ENCODE data around the gene CAPN9.

DNA sequence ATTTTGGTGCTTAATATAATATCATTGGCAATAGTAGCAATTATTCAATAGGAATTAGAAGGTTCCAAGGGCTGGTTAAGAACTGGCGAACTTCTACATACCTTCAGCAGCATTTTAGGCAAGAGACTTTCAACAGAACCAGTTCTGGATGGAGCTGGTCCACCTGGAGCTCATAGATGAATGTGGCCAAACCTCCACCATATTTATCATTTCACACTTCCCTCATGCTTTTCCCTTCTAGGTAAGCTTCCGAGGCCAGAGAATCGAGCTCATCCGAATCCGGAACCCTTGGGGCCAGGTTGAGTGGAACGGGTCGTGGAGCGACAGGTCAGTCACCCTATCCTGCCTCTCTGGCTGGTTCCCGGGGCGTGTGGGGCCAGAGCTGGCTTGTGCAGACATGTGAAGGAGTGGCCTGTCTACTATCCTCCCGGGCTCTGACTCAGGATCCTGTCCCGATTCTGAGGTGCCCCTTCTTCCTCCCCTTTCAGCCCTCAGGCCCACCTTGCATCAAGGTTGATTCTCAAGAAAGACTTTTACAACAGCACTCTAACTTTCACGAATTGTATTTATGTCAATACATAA is 24.7 kb downstream of the CAPN9 start:
- TF ChIP-seq GATA2 (IDR thresholded peaks at IDR 0.05; ENCODE audit: low read depth, low read length) (no peak), GATA3 (IDR thresholded peaks at IDR 0.05; ENCODE audit: low read depth, low read length) (no peak)
